LNCAP (cell line): ENCODE measurements around the gene U2AF1L4.

Experiments used
- TF ChIP-seq, protein P1 (sequence below): fragments of 450-650 bp; IDR thresholded peaks from 2 replicates; pipeline ENCODE4 v1.5.1; 2017; ENCODE audit warnings: mild to moderate bottlenecking

U2AF1L4 gene

DNA sequence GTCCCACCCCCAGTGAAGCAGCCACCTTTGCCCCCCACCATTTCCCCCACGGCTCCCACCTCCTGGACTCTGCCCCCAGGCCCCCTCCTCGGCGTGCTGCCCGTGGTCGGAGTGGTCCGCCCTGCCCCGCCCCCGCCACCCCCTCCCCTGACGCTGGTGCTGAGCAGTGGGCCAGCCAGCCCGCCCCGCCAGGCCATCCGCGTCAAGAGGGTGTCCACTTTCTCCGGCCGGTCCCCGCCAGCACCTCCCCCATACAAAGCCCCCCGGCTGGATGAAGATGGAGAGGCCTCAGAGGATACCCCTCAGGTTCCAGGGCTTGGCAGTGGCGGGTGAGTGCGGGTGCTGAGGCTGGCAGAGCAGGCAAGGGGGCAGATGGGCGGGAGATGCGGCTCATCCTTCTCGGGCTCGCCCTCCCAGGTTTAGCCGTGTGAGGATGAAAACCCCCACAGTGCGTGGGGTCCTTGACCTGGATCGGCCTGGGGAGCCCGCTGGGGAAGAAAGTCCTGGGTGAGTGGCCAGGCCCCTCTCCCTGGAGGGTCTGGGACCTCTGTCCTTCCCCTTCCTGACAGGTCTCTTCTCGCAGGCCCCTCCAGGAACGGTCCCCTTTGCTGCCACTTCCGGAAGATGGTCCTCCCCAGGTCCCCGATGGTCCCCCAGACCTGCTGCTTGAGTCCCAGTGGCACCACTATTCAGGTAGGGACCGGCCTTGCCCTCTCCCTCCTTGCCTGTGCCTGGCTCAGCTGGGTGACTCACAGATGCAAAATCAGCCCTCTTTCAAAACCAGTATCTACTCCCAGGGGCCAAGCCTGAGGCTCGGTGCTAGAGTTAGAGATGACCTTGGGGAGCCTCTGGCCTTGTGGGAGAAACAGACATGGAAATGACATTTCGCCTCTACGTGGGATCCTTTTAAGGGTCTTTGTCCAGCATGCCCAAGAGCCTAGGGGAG lies 11.8 kb downstream of the U2AF1L4 start:
- TF ChIP-seq, protein P1, sequence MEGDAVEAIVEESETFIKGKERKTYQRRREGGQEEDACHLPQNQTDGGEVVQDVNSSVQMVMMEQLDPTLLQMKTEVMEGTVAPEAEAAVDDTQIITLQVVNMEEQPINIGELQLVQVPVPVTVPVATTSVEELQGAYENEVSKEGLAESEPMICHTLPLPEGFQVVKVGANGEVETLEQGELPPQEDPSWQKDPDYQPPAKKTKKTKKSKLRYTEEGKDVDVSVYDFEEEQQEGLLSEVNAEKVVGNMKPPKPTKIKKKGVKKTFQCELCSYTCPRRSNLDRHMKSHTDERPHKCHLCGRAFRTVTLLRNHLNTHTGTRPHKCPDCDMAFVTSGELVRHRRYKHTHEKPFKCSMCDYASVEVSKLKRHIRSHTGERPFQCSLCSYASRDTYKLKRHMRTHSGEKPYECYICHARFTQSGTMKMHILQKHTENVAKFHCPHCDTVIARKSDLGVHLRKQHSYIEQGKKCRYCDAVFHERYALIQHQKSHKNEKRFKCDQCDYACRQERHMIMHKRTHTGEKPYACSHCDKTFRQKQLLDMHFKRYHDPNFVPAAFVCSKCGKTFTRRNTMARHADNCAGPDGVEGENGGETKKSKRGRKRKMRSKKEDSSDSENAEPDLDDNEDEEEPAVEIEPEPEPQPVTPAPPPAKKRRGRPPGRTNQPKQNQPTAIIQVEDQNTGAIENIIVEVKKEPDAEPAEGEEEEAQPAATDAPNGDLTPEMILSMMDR = no peak

DNA sequence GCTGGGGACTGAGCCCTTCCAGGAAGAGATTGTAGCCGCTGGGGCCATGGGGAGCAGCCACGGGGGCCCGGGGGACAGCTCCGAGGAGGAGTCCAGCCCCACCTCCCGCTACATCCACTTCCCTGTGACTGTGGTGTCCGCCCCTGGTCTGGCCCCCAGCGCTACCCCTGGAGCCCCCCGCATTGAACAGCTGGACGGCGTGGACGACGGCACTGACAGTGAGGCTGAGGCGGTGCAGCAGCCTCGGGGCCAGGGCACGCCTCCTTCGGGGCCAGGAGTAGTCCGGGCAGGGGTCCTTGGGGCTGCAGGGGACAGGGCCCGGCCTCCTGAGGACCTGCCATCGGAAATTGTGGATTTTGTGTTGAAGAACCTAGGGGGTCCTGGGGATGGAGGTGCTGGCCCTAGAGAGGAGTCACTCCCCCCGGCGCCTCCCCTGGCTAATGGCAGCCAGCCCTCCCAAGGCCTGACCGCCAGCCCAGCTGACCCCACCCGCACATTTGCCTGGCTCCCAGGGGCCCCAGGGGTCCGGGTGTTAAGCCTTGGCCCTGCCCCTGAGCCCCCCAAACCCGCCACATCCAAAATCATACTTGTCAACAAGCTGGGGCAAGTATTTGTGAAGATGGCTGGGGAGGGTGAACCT lies 12.6 kb downstream of the U2AF1L4 start:
- TF ChIP-seq, protein P1 = no peak

DNA sequence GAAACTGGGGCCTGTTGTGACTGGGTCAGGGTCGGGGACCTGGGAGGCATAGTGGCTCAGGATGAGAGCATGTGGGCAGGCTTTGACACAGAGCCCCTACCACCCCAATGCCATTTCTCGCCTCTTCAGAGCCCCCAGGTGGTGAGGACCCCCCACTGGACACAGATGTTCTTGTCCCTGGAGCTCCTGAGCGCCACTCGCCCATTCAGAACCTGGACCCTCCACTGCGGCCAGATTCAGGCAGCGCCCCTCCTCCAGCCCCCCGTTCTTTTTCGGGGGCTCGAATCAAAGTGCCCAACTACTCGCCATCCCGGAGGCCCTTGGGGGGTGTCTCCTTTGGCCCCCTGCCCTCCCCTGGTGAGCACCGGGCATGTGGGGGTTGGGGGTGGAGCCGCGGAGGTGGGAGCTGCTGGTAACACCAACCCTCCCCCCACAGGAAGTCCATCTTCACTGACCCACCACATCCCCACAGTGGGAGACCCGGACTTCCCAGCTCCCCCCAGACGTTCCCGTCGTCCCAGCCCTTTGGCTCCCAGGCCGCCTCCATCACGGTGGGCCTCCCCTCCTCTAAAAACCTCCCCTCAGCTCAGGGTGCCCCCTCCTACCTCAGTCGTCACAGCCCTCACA lies 13.3 kb downstream of the U2AF1L4 start:
- TF ChIP-seq, protein P1 = no peak

DNA sequence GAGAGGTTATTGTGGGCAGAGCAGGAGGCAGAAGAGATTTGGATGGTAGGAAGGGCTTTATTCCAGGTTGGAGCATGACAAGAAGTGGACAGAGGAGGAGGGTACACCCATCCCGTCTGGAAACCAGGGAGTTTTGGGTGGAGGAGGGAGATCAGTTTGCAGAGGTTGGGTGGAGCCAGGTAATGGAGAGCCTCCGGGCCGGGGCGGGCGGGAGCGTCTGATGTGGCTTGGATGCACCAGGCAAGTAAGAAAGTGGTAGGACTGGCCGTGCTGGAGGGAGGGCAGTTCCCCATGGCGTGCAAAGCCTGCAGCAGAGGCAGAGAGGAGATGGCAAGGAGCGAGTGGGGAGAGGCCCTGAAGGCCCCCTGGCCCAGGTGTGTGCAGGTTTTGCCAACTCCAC lies 13.9 kb downstream of the U2AF1L4 start:
- TF ChIP-seq, protein P1 = no peak

DNA sequence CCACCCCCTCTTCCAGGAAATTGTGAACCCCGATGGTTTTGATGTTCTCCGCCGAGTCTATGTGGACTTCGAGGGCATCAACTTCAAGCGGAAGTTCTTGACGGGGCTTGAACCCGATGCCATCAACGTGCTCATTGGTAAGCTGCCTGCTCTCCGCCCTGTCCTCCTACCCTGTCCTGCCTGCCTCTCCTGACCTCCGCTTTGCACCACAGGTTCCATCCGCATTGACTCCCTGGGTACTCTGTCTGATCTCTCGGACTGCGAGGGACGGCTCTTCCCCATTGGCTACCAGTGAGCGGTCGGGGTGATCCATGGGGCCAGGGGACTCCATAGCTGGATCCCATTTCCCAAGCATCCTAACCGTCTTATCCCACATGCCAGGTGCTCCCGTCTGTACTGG lies 14.9 kb downstream of the U2AF1L4 start:
- TF ChIP-seq, protein P1 = no peak

DNA sequence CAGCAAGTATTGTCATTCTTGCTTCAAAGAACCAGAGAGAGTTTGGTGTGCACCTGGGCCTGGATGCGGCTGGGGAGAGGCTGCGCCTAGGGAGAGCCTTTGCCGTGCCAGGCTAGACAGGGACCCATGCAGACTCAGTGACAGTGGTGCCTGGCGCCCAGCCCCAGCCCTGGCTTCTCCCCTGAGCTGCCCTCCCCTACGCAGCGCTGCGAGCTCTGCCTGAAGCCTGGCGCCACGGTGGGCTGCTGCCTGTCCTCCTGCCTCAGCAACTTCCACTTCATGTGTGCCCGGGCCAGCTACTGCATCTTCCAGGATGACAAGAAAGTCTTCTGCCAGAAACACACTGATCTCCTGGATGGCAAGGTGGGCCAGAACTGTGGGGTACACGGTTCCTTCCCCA lies 15.5 kb downstream of the U2AF1L4 start:
- TF ChIP-seq, protein P1 = no peak

DNA sequence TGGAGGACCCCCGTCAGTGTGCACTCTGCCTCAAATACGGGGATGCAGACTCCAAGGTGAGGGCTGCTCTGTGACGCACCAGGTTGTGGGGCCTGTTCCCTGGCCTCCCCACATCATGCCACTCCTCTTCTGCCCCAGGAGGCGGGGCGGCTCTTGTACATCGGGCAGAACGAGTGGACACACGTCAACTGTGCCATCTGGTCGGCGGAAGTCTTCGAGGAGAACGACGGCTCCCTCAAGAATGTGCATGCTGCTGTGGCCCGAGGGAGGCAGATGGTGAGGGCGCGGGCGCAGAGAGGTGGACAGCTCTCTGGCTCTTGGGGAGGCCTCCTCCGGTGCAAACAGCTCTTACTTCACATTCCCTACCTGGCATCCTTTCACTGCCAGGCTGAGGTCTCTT lies 16.2 kb downstream of the U2AF1L4 start:
- TF ChIP-seq, protein P1 = no peak
